GM21619 (cell line): ENCODE results near the gene SLC25A44.

Experiments used
- ATAC-seq: cut with Tn5 transposase; IDR thresholded peaks from one replicate; pipeline ENCODE4 v1.9.1; 2021; ENCODE audit not compliant: unreplicated experiment

Gene SLC25A44

DNA sequence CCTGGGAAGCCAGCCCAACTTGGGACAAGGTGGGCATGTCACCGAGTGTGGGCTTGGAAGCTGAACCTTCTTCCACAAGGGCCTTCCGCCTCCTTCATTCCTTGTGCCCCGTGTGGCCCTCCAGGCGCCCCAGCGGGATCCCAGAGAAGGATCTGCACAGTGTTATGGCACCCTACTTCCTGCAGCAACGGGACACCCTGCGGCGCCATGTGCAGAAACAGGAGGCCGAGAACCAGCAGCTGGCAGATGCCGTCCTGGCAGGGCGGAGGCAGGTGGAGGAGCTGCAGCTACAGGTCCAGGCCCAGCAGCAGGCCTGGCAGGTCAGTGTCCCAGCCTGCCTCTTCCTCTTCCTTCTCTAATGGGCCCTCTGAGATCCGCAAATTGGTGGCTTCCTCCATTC lies 42.3 kb downstream of the SLC25A44 start:
- no peak for ATAC-seq

GRCh38 chr1:156238248-156238647 lies 44.3 kb downstream of the SLC25A44 start:
- no peak for ATAC-seq

- no peak for ATAC-seq
These were observed 47.5 kb downstream of the SLC25A44 start for GRCh38 chr1:156241311-156241811.

DNA sequence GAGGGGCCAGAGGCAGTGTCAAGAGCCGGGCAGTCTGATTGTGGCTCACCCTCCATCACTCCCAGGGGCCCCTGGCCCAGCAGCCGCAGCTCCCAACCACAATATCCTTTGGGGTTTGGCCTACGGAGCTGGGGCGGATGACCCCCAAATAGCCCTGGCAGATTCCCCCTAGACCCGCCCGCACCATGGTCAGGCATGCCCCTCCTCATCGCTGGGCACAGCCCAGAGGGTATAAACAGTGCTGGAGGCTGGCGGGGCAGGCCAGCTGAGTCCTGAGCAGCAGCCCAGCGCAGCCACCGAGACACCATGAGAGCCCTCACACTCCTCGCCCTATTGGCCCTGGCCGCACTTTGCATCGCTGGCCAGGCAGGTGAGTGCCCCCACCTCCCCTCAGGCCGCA lies 48.0 kb downstream of the SLC25A44 start, which contains the start of gene BGLAP:
Gene BGLAP (plus strand): TSS at position 259 of the 400 bp plus-strand sequence. CDS start 48 bp downstream, at position 307.
- no peak for ATAC-seq

DNA sequence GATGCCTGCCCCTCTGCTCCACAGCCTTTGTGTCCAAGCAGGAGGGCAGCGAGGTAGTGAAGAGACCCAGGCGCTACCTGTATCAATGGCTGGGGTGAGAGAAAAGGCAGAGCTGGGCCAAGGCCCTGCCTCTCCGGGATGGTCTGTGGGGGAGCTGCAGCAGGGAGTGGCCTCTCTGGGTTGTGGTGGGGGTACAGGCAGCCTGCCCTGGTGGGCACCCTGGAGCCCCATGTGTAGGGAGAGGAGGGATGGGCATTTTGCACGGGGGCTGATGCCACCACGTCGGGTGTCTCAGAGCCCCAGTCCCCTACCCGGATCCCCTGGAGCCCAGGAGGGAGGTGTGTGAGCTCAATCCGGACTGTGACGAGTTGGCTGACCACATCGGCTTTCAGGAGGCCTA lies 48.8 kb downstream of the SLC25A44 start:
- ATAC-seq = no peak

- ATAC-seq = no peak
These were observed 50.2 kb downstream of the SLC25A44 start for GRCh38 chr1:156244126-156244525.

DNA sequence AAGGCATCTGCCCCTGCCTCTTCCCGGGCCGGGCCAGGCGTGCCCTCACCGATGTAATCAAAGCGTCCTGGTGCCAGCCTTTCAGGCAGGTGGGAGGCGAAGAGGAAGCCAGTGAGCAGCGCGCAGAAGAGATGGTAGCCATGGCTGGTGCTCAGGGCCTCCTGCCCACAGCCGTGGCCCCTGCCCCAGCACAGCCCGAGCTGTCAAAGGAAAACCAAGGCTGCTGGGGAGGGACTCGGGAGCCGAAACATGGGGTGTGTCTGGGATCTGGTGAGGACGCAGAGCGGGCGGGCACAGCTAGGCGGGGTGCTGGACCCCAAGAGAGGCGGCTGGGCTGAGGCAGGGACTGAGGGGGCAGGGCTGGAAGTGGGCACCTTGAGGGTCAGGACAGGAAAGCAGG lies 50.8 kb downstream of the SLC25A44 start:
- ATAC-seq = no peak

- no peak for ATAC-seq
These were observed 51.7 kb downstream of the SLC25A44 start for GRCh38 chr1:156245451-156246232.

GRCh38 chr1:156246241-156246780 lies 52.4 kb downstream of the SLC25A44 start:
- ATAC-seq = no peak

- no peak for ATAC-seq
These were observed 53.0 kb downstream of the SLC25A44 start for GRCh38 chr1:156246781-156247459.

DNA sequence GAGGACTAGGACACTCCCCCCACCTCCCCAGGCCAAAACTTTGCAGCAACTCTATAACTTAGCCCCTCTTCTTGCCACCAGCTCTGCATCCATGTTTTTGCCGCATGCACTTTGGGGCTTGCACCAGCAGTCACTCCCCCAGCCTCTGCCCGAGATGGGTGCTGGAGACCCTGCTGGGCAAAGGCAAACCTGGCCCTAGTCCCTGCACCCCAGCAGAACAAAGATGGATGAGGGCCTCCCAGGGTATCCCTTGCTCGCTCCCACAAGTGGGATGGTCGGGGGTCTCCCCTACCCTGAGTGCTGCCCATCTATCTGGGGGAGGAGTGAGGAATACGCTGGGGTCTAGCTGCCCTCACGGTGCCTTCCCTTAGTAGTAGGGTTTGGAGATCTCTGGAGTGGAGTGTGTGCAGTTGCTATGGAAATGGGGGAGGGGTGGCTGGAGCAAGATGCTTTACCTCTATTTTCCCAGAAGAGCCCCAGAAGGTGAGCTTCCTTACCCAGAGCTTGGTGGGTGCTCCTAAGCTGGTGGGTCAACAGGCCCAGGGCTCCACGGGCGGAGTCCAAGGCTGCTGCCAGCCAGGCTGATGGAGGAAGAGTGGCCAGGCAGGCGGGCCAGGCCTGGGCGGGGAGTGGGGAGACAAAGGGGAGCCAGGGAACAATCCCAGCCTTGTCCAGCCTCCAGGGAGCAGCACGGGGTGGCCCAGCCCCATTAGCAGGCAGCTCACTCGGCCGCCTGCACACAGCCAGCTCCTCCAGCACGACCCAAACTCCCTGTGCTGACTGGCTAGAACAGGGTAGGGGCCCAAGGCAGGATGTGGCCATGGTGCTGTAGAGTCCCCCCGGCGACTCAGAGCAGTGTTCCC lies 53.8 kb downstream of the SLC25A44 start, which contains the start of gene PAQR6:
Gene PAQR6 (minus strand): TSS at position 597 of the 863 bp plus-strand sequence. CDS start 1,325 bp downstream, outside the sequence.
- ATAC-seq = no peak

GRCh38 chr1:156248323-156248683 lies 54.4 kb downstream of the SLC25A44 start:
- ATAC-seq = no peak

DNA sequence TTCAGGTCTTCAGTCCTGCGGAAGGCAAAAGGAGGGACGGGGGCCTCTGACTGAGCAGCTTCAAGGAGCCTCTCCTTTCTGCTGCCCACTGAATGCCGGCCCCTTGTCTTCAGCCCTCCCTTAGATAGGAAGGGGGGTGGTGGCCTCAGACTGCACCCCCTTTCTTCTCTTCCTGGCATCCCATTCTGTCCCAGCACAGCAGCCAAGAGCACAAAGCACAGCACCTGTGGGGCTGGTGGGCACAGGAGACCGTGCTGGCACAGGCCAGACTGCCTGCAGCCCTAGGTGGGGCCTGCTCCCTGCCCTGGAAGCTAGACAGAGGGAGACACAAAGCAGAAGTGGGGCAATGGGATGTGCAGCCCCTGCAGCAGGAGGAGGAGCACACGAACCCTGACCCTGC lies 55.7 kb downstream of the SLC25A44 start:
- ATAC-seq = no peak

DNA sequence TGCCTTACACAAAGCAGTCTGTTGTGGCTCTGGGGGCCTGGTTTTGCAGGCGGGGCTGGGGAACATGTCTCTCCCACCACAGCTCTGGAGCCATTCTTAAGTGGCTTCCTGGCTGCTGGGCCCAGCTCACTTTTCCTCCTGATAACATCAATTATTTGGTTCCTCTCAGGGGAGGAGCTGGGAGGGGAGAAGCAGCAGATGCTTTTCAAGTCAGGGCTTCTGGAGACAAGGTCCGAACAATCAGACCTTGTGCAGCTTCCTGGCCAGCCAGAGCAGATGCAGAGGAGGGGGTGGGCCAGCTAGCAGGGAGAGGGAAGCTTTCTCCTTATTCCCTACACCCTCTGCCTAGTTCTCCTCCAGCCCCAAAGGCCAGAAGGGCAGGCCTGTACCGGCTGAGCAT lies 57.6 kb downstream of the SLC25A44 start:
- no peak for ATAC-seq

DNA sequence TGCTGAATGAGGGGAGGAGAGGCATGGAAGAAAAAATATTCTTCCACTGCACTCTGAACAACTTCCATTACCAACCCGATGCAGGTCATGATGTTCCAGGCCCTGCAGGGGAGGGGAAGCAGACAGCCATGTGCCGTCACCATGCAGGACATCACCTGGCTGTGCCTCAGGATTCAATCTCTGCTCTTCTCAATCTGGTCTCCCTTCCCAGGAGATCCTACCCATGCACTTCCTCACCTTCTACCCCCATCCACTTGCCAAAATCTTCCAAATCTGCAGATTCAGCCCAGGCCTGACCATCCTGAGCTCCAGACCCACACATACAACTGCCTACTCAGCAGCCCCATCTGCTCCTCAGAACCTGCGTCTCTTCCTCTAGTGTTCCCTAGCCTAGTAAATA lies 59.7 kb downstream of the SLC25A44 start:
- ATAC-seq = no peak

DNA sequence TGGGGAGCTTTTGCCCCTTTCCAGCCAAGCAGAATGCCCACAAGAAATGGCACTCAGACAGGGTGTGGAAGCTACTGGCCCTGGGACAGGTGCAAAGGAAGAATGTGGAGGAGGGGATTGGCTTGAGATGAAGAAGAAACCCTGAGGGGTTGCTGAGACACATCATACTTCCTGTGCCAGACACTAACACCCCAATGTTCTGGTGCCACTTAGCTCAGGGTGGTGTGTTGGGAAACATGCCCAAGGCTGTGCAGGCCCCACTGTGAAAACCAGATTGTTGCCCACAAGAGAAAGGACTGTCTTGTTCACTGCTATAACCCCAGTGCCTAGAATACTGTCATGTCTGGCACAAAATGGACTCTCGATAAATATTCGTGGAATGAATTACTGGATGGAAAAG lies 63.8 kb downstream of the SLC25A44 start:
- no peak for ATAC-seq

DNA sequence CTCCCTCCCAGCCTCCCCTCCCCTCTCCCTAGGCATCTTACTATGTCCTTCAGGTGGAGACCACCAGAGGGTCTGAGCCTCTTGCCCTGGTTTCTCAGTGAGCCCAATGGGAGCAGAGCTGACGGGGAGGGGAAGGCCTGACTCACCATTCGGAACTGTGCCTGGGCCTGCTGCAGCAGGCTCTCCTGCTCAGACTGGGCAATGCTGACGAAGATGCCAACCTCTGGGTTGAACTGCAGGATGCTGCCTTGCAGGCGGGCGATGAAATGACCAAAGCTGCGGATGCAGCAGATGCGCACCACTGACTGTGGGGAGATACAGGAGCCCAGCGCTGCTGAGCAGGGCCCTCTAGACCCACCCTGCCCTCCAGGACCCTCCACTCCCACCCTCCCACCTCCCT lies 65.0 kb downstream of the SLC25A44 start:
- no peak for ATAC-seq

- ATAC-seq = no peak
These were observed 65.9 kb downstream of the SLC25A44 start for GRCh38 chr1:156259805-156260204.

GRCh38 chr1:156260896-156261295 lies 67.0 kb downstream of the SLC25A44 start:
- no peak for ATAC-seq
